Muscle layer of colon (tissue), 2 donors: Measurements from ENCODE around the gene ERMP1.

Source experiments
- H3K27ac ChIP-seq: one replicate; pipeline ENCODE4 v1.7.0; 2013; ENCODE audit warnings: low read depth, mild to moderate bottlenecking, low read length, moderate library complexity
- H3K27me3 ChIP-seq, 2 donors: one replicate each; pipeline ENCODE4 v1.7.0; 2013; ENCODE audit warnings: low read length in 2 of 2, mild to moderate bottlenecking in 2 of 2; ENCODE audit not compliant: insufficient read depth in 2 of 2, control insufficient read depth in 1 of 2
- H3K36me3 ChIP-seq: one replicate; pipeline ENCODE4 v1.7.0; 2013; ENCODE audit warnings: mild to moderate bottlenecking, low read length; ENCODE audit not compliant: insufficient read depth
- H3K4me1 ChIP-seq: one replicate; pipeline ENCODE4 v1.7.0; 2013; ENCODE audit warnings: mild to moderate bottlenecking, low read length; ENCODE audit not compliant: insufficient read depth
- H3K4me3 ChIP-seq, 2 donors: one replicate each; pipeline ENCODE4 v1.7.0; 2013; ENCODE audit warnings: low read length in 2 of 2, low read depth in 1 of 2, mild to moderate bottlenecking in 1 of 2, moderate library complexity in 1 of 2
- H3K9ac ChIP-seq: one replicate; pipeline ENCODE4 v1.7.0; 2013; ENCODE audit warnings: low read length
- H3K9me3 ChIP-seq: one replicate; pipeline ENCODE4 v1.7.0; 2013; ENCODE audit warnings: mild to moderate bottlenecking, low read length
- donor health status: abdominal sarcoma.
- donor health status: Adenocarcinoma of cecum.

Gene ERMP1

DNA sequence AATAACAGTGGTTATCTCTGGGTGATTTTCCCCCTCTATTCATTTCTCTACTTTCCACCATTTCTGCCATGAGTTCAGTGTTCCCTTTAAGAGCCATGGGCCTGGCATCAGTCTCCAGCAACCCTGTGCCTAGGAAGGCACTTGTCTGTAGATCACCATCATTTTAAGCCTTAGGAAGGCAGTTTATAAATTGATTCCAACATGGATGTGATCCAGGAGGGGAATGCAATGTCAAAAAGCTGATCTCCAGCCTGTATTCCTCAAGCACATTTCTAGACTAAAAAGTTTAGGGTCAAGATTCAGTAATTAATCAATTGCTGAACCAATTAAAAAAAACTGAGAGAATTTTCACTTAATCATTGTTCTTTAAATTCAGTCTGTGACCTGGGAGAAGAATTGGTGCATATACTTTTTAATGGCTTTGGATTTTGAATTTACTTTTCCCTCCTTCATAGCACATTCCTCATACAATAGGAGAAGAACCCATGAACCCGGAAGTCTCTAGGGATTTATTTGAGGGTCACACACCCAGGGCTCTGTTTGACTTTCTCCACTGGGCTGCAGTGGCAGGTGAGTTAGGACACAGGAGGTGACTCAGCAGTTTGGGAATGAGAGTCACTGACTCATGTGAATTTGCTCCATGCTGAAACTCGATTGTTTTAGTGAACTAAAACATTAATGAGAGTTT, 6.1 kb upstream of the ERMP1 start:
- Histone ChIP-seq H3K4me3 (no peak overlapping the region), H3K27me3 (no peaks in the 10 kb centered on the region), H3K4me1 (peaks cover under 1% of the 10 kb centered on the region), H3K27ac (no peak overlapping the region), H3K9ac (no peak overlapping the region), H3K36me3 (no peaks in the 10 kb centered on the region), H3K9me3 (no peaks in the 10 kb centered on the region)

DNA sequence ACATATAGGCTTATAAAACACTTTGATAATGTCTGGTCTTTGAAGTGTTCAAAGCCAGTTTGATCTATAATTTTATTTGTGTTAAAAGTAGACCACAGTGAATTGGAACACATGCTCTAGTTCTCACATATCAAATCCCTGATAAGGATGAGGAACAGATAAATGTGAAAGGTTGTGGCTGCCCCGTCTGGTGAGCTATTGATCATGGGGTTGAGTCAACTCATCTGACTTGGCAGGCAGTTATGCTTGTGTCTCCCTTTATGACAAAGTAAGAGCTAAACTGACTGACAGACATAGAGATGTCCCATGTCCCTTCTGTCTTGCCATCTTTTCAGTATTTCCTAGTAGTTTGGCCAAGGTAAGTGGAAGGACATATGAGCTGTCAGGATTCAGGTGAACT, 2.9 kb upstream of the ERMP1 start:
- Histone ChIP-seq H3K36me3 (no peaks in the 10 kb centered on the region), H3K9ac (no peak overlapping the region), H3K4me3 (no peak overlapping the region), H3K4me1 (peaks cover 21% of the 10 kb centered on the region), H3K9me3 (no peaks in the 10 kb centered on the region), H3K27me3 (no peaks in the 10 kb centered on the region), H3K27ac (no peak overlapping the region)

- Histone ChIP-seq H3K4me3 (no peak overlapping the region), H3K36me3 (no peaks in the 10 kb centered on the region), H3K27ac (no peak overlapping the region), H3K27me3 (no peaks in the 10 kb centered on the region), H3K4me1 (peaks cover 21% of the 10 kb centered on the region), H3K9ac (no peak overlapping the region), H3K9me3 (no peaks in the 10 kb centered on the region)
Measured at GRCh38 chr9:5834214-5834613, 1.3 kb upstream of the ERMP1 start.

GRCh38 chr9:5832071-5832537, 813 bp downstream of the ERMP1 start:
- no peaks in the 10 kb centered on the region for H3K27me3 ChIP-seq
- H3K9ac ChIP-seq = peak overlapping the region; percentile 35
- no peaks in the 10 kb centered on the region for H3K36me3 ChIP-seq
- no peaks in the 10 kb centered on the region for H3K9me3 ChIP-seq
- peak overlapping the region; percentile 56 for H3K27ac ChIP-seq
- H3K4me3 ChIP-seq = peak overlapping the region; percentile 80 to 90
- H3K4me1 ChIP-seq = peaks cover 21% of the 10 kb centered on the region

DNA sequence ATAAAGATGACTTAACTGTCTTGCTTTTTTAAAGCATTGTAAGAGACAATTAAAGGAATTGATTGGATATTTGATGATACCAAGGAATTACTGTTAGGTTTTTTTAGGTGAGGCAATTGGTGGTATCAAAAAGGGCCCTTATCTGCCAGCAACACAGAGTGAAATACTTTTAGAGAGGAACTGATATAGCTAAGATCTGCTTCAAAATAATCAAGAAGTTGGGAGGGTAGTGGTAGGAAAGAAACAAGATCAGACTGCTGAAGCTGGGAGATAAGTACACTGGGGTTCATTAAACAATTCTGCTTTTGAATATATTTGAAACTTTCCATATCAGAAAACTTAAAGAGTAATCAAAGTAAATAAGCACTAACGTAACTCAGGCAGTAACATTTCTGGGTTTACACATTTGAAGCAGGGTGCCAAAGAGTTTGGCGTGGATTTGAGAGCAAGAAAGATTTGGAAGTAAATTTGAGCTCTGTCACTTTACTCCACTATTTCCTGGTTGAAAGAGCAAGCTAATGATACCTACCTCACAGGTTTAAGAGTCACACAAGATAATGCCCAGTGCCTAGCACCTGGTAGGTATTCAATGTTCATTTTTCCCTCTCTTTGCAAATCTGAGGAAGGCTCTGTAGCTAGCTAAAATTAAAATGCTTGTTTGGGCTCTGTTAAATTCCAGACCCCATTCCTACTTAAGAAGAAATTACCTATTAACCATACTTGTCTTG, 6.9 kb downstream of the ERMP1 start:
- no peak overlapping the region for H3K27ac ChIP-seq
- peaks cover 8% of the 10 kb centered on the region for H3K36me3 ChIP-seq
- H3K4me1 ChIP-seq = peaks cover under 1% of the 10 kb centered on the region
- H3K9ac ChIP-seq = no peak overlapping the region
- H3K27me3 ChIP-seq = no peaks in the 10 kb centered on the region
- no peaks in the 10 kb centered on the region for H3K9me3 ChIP-seq
- no peak overlapping the region for H3K4me3 ChIP-seq

DNA sequence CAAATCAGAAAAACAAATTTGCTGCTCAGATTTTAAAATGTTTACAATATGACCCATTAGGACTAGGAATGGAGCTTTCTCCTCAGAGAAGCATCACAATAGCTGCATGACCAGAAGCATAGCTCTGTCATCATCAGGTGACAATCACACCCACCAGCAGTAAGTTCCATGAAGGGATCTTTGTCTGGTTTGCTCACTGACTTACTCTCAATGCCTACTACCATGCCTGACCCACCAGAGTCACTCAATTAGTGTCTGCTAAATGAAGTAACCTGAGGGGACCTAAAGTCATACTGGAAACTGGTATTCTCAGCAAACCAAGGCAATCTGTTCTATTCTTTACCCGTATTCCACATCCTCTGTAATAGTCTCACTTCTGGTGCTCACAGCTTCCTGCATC, 7.7 kb downstream of the ERMP1 start:
- Histone ChIP-seq H3K9me3 (no peaks in the 10 kb centered on the region), H3K4me1 (no peaks in the 10 kb centered on the region), H3K4me3 (no peak overlapping the region), H3K36me3 (peaks cover 8% of the 10 kb centered on the region), H3K9ac (no peak overlapping the region), H3K27ac (no peak overlapping the region), H3K27me3 (no peaks in the 10 kb centered on the region)

DNA sequence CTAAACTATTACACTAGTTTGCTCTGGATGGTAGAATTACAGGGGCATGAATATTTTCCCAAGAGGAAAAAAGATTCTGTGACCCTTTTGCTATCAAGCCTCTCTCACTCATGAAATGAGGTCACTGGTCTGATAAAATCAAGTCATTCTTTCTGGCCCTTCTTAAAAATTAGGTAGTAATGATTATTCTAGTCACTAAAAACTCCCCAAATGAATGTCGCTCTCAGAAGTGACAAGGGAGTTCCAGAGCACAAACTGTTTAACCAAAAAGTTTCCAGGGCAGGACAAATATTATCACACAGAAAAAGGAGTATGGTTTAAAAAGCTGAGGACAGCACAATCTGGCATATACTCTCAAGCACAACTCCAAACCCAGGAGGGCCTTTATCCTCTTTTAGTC, 12.5 kb downstream of the ERMP1 start:
- H3K4me1 ChIP-seq = no peaks in the 10 kb centered on the region
- H3K9me3 ChIP-seq = no peaks in the 10 kb centered on the region
- no peak overlapping the region for H3K9ac ChIP-seq
- H3K27ac ChIP-seq = no peak overlapping the region
- no peaks in the 10 kb centered on the region for H3K27me3 ChIP-seq
- H3K4me3 ChIP-seq = no peak overlapping the region
- H3K36me3 ChIP-seq = peaks cover 14% of the 10 kb centered on the region

- no peak overlapping the region for H3K4me3 ChIP-seq
- H3K27ac ChIP-seq = no peak overlapping the region
- H3K9me3 ChIP-seq = no peaks in the 10 kb centered on the region
- no peak overlapping the region for H3K9ac ChIP-seq
- peaks cover 16% of the 10 kb centered on the region for H3K36me3 ChIP-seq
- no peaks in the 10 kb centered on the region for H3K4me1 ChIP-seq
- H3K27me3 ChIP-seq = no peaks in the 10 kb centered on the region
Measured at GRCh38 chr9:5819174-5819573, 13.7 kb downstream of the ERMP1 start.

- no peak overlapping the region for H3K4me3 ChIP-seq
- H3K36me3 ChIP-seq = peaks cover 13% of the 10 kb centered on the region
- H3K27me3 ChIP-seq = no peaks in the 10 kb centered on the region
- H3K9ac ChIP-seq = no peak overlapping the region
- no peaks in the 10 kb centered on the region for H3K9me3 ChIP-seq
- no peak overlapping the region for H3K27ac ChIP-seq
- H3K4me1 ChIP-seq = no peaks in the 10 kb centered on the region
Measured at GRCh38 chr9:5818424-5819142, 14.3 kb downstream of the ERMP1 start.

- Histone ChIP-seq H3K4me1 (no peaks in the 10 kb centered on the region), H3K9ac (no peak overlapping the region), H3K9me3 (no peaks in the 10 kb centered on the region), H3K27ac (no peak overlapping the region), H3K4me3 (no peak overlapping the region), H3K36me3 (peaks cover 11% of the 10 kb centered on the region), H3K27me3 (no peaks in the 10 kb centered on the region)
Measured at GRCh38 chr9:5817862-5818261, 15.1 kb downstream of the ERMP1 start.

DNA sequence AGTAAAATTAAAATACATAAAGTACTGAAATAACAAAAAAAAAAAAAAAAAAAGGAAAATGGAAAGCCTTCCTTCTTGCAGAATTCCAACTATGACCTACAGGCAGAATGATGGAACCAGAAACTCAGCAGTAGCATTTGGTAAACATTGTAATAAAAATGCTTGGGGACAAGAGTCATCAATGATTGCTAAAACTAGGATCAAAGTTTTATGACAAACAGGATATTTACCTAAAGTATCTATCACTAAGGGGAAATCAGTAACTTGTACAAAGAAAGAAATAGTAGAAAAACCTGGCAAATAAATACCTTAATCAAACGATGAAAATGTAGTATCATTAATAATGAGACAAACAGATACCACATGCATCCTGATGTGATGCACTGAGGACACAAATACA, 17.5 kb downstream of the ERMP1 start:
- H3K4me3 ChIP-seq = no peak overlapping the region
- H3K9me3 ChIP-seq = no peaks in the 10 kb centered on the region
- H3K36me3 ChIP-seq = peaks cover 22% of the 10 kb centered on the region
- H3K27ac ChIP-seq = no peak overlapping the region
- H3K27me3 ChIP-seq = no peaks in the 10 kb centered on the region
- no peaks in the 10 kb centered on the region for H3K4me1 ChIP-seq
- no peak overlapping the region for H3K9ac ChIP-seq
